Measurements from ENCODE around the gene LRRC73. TPM values are rescaled to one million over a fixed set of nuclear protein-coding genes. Genes with fewer than 3 reads are reported as not detected.
A peak's percentile ranks its signal among the peaks of the same experiment; 100 is the strongest.
"Not testable (repeated sequence)": the region's sequence is repeated elsewhere in the genome, so short reads cannot be mapped to it uniquely, and the experiment has no call there.

LRRC73 gene
- total RNA-seq, 2 donors from 2014 or later: 0.61 to 0.95 TPM

DNA sequence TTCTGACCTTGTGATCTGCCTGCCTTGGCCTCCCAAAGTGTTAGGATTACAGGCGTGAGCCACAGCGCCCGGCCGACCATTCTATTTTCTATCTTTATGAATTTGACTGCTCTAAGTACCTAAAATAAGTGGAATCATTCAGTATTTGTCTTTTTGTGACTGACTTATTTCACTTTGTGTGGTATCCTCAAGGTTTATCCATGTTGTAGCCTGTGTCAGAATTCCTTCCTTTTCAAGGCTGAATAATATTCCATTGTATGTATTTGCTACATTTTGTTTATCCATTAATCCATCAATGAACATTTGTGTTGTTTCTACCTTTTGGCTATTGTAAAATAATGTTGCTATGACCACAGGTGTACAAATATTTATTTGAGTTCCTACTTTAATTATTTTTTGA, 37.6 kb downstream of the LRRC73 start:
- DNase-seq (no peak), ATAC-seq (no peak)
- intact Hi-C loops (cut with DNase I, micrococcal nuclease): no loop called here

DNA sequence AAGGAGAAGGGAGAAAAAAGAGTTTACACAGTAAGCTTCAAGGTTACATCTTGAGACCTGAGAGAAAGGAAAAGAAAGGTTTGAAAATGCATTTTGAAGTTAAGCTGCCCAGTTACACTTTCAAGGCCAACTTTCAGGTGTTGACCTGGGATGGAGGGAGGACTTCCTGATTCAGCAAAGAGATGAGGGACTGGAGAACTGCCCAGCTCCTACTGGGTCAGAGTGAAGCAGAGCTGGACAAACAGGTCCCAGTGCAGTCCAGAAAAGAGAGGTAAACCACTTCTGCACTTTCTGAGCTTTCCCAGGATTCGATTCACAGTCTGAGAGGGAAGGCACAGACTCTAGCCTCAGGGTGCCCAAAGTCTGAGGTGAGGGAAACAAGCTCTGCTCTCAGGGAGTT, 38.7 kb downstream of the LRRC73 start:
- ATAC-seq (no peak), DNase-seq (no peak)
- intact Hi-C loops (cut with DNase I, micrococcal nuclease): no loop called here

DNA sequence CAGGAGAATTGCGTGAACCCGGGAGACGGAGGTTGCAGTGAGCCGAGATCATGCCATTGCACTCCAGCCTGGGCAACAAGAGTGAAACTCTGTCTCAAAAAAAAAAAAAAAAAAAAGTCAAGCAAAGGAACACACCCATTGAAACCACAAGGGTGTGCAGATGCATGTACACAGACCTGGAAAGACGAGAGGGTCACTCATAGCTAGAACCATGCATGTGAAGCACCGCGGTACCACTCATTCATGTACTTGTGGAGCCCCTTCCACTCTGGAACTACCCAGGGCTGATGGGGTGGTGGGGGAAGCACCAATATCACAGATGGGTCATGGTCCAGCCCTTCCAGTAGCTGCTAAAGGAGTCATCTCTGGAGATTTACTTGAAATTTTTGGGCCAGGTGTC, 40.2 kb downstream of the LRRC73 start:
- intact Hi-C loops (cut with DNase I, micrococcal nuclease): no loop called here
- no peak for DNase-seq
- no peak for ATAC-seq

DNA sequence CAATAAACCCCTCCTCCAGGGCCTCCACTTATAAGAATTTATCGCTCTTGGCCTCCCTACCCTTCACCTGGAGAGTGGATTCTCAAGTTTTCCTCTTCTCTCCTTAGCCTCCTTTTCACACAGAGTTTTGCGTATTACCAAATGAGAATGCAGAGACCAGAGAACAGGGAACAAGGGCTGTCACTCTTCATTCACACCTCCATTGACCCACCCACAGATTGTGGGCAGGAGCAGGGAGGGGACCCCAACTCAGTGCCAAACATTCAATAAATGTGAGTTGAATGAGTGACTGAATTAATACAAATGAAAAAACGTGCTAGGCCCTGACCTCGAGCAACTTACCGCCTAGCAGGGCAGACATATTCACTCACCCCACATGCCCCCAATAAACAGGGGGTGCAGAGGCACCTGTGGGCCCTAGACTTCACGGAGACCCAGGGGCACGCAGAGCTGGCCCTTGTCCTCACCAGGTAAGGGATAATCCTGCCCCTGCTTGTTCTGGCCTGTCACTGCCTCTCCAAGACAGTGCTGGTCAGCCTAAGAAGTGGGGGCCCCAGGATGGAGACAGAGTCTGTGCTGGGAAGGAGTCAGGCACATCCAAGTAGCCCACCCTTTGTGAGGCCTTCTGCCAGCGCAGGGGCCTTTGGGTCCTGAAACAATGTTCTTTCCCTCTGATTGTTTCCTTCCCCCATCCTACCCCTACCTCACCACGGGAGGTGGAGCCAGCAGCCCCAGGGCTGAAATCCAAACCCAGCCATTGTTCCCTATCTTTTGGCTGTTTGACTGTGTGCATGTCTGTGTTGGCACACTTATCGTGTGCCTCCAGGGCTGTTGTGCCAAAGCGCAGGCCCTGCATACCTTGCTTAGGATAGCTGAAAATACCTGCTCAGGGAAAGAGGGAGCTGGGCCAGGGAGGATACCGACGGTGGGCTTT, 41.1 kb downstream of the LRRC73 start:
- no peak for DNase-seq
- intact Hi-C loops (cut with DNase I, micrococcal nuclease): no loop called here
- ATAC-seq: no peak

DNA sequence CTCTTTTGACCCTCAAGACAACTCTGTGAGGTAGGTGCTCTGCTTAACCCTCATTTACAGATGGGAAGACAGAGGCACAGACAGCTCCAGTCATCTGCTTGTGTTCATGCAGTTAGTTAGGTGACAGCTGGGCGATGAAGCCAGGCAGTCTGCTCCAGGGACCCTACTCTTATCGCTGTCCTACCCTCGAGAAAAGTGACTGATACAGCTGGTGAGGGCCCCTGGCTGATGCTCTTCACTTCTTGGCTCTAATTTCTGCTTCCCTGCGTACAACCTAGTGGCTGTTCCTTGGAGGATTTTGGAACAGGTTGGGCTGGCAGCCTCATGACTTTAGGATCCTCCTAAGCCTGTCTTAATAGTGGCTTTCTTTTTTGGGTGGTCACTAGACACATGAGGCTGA, 41.9 kb downstream of the LRRC73 start:
- DNase-seq: peak in 1 of 2 donors; percentile 4
- ATAC-seq: no peak
- intact Hi-C loops (cut with DNase I, micrococcal nuclease): no loop called here

DNA sequence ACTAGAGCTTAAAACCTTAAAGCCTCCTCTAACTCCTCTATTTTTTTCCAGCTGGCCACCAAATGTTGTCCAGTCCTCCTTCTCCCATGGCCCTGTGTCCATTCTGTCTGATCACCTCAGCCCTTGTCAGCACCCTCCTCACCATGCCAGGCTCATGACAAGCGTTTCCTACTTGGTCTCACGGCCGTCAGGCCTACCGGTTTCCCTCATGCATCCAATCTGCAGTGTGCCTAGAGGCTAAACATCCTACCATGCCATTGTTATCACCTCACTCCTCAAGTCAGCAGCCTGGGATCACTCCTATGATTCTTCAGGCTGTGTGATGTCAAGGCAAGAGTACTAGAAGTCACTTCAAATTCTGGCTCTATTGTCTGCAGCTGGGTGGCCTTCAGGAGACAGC, 42.4 kb downstream of the LRRC73 start:
- intact Hi-C loops (cut with DNase I, micrococcal nuclease): no loop called here

DNA sequence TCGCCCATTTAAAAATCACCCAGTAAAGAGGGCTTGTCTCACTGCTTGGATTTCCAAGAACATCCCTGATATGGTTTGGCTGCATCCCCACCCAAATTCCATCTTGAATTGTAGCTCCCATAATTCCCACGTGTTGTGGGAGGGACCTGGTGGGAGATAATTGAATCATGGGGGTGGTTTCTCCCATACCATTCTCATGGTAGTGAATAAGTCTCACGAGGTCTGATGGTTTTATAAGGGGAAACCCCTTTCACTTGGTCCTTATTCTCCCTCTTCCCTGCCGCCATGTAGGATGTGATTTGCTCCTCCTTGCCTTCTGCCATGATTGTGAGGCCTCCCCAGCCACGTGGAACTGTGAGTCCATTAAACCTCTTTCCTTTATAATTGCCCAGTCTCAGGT, 42.9 kb downstream of the LRRC73 start:
- ATAC-seq; intact Hi-C loops (cut with DNase I, micrococcal nuclease): not testable (repeated sequence)
- peak in 1 of 2 donors; percentile 3 for DNase-seq

More for the DNA sequence above, 42.4 kb downstream of the LRRC73 start:
- DNase-seq (peak in 1 of 2 donors; percentile 3), ATAC-seq (no peak)

DNA sequence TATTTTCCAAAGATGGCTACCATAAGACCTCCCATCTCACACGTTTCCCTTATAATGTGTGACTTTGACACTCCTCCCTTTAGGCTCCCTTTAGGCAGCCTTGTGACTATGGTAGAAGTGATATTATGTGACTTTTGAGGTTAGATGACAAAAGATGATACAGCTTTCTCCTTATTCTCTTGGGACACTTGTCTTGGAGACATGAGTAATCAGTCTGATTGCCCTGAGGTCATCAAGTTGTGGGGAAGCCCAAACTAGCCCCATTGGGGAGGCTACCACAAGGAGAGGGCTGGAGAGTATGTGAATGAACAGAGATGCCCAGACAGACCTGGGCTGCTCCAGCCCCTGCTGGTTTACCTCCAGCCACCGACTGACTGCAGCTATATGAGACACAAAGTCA, 44.2 kb downstream of the LRRC73 start:
- intact Hi-C loops (cut with DNase I, micrococcal nuclease): no loop called here
- DNase-seq (peak in 1 of 2 donors; percentile 5), ATAC-seq (no peak)

DNA sequence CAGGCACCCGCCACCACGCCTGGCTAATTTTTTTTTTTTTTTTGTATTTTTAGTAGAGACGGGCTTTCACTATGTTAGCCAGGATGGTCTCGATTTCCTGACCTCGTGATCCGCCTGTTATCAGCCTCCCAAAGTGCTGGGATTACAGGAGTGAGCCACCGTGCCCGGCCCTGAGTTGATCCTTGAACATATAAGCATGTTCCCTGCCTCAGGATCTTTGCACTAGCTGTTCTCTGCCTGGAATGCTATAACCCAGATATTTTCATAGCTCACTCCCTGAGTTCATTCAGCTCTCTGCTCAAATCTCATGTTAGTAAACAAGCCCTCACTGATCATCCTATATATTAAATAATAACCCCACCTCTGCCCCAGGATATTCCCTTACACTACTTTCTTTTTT, 45.8 kb downstream of the LRRC73 start:
- DNase-seq: no peak
- no peak for ATAC-seq
- intact Hi-C loops (cut with DNase I, micrococcal nuclease): no loop called here

DNA sequence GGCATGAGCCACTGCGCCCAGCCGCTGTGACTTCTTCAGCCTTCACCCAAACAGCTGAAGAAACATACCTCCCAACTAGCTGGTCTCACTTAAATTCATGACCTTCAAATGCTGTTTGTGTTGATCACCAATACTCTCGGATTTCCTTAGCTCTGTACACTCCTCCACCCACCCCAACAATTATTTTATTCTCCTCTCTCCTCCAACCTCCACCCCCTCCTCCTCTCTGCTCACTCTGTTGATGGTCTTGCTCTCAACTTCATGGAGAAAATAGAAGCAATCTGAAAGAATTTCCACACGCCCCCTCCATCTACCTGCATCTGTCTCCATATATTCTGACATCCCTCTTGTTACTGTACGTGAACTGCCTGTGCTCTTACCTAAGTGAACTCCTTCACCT, 48.2 kb downstream of the LRRC73 start:
- DNase-seq (no peak), ATAC-seq (no peak)
- intact Hi-C loops (cut with DNase I, micrococcal nuclease): no loop called here

DNA sequence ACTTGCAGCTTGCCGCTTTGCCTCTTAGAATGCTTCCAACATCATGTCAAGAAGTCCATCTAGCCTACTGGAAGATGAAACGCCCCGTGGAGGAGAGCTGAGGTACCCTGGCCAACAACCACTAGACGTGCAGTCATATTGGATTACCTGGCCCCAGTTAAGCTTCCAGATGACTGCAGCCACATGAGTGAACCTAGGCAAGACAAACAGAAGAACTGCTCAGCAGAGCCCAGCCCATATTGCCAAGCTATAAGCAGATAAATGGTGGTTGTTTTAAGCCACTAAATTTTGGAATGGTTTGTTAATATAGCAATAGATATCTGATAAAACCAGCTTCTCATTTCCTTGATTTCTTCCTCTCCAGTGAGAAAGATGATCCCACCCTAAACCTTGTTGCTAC, 50.1 kb downstream of the LRRC73 start:
- ATAC-seq: no peak
- intact Hi-C loops (cut with DNase I, micrococcal nuclease): no loop called here
- DNase-seq: no peak

DNA sequence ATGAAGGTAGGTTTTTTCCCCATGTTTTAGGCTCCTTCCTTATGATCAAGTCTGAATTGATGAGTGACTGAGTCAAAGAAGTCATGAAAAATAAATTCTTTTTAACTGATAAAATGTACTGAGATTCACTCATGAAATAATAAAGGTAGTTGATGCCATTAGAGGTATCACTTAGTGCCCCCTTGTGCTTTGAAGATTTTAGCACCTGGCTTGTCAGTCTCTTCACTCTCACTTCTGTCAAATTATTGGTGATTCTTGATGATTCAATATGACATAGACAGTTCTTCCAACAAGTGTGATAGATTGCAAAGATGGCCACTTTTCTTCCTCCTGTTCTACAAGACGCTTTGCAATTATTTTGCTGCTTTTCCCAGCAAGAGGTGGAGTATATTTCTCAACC, 50.6 kb downstream of the LRRC73 start:
- intact Hi-C loops (cut with DNase I, micrococcal nuclease): loop anchor here in 1 of 2 donors (10.0 kb wide), 1 partner anchor 45 kb away; no protein-coding TSS in a partner anchor
- no peak for ATAC-seq
- DNase-seq: no peak

DNA sequence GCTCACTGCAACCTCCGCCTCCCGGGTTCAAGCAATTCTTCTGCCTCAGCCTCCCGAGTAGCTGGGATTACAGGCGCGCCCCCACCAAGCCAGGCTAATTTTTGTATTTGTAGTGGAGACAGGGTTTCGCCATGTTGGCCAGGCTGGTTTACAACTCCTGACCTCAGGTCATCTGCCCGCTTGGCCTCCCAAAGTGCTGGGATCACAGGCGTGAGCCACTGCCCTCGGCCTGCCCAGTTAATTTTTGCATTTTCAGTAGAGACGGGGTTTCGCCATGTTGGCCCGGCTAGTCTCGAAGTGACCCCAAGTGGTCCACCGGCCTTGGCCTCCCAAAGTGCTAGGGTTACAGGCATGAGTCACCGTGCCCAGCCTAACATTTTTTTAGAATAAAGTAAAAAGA, 52.0 kb downstream of the LRRC73 start:
- DNase-seq, ATAC-seq: not testable (repeated sequence)
- intact Hi-C loops (cut with DNase I, micrococcal nuclease): loop anchor here in 1 of 2 donors (10.0 kb wide), 1 partner anchor 47 kb away; no protein-coding TSS in a partner anchor

DNA sequence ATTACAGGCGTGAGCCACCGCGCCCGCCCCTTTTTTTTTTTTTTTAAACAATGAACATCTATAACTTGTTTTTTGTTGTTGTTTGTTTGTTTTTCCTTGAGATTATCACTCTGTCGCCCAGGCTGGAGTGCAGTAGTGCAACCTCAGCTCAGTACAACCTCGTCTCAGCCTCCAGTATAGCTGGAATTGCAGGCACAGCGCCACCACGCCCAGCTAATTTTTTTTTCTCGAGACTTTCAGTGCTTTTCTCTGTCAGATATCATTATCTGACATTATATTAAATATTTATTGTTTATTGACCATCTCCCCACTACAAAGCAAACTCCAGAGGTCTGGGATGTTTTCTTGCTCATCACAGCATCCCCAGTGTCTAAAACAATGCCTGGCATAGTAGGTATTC, 52.5 kb downstream of the LRRC73 start:
- ATAC-seq: no peak
- DNase-seq: no peak
- intact Hi-C loops (cut with DNase I, micrococcal nuclease): loop anchor here in 1 of 2 donors (10.0 kb wide), 1 partner anchor 47 kb away; no protein-coding TSS in a partner anchor

Other genes with a start within 250 kb of the LRRC73 start
- gene SLC22A7, start 212.1 kb downstream of the LRRC73 start, total RNA-seq: not detected
- 1 to 10 TPM; 1.4 TPM for gene CRIP3, start 201.5 kb downstream of the LRRC73 start, total RNA-seq
- 10 to 100 TPM; 12.3 to 13.2 TPM for gene ZNF318, start 140.7 kb downstream of the LRRC73 start, total RNA-seq
- gene ABCC10, start 82.8 kb downstream of the LRRC73 start, total RNA-seq: 10 to 100 TPM; 32.1 to 34.6 TPM
- under 1 TPM; 0.27 to 0.28 TPM for gene DLK2, start 54.8 kb downstream of the LRRC73 start, total RNA-seq
- gene TJAP1, start 32.8 kb downstream of the LRRC73 start, total RNA-seq: 10 to 100 TPM; 16.9 to 18.4 TPM
- gene YIPF3, start 6.6 kb upstream of the LRRC73 start, total RNA-seq: 100 to 1,000 TPM; 113 to 134 TPM
- gene POLR1C, start 6.7 kb upstream of the LRRC73 start, total RNA-seq: 10 to 100 TPM; 19.6 to 26.9 TPM
- 10 to 100 TPM; 20.0 to 23.2 TPM for gene XPO5, start 65.7 kb upstream of the LRRC73 start, total RNA-seq
- 10 to 100 TPM; 11.2 to 11.3 TPM for gene POLH, start 65.8 kb upstream of the LRRC73 start, total RNA-seq
- 10 to 100 TPM; 63.7 to 95.8 TPM for gene GTPBP2, start 118.9 kb upstream of the LRRC73 start, total RNA-seq
- gene MAD2L1BP, start 125.5 kb upstream of the LRRC73 start, total RNA-seq: 10 to 100 TPM; 37.0 to 49.8 TPM
- gene RSPH9, start 134.7 kb upstream of the LRRC73 start, total RNA-seq: under 1 TPM in 1 of 2 donors, not detected in 1; 0.11 TPM
- gene MRPS18A, start 177.4 kb upstream of the LRRC73 start, total RNA-seq: 10 to 100 TPM; 56.9 to 69.4 TPM